ENCODE results near the gene IL1RAPL2.
"Not testable (repeated sequence)": the region's sequence is repeated elsewhere in the genome, so short reads cannot be mapped to it uniquely, and the experiment has no call there.

IL1RAPL2 gene

DNA sequence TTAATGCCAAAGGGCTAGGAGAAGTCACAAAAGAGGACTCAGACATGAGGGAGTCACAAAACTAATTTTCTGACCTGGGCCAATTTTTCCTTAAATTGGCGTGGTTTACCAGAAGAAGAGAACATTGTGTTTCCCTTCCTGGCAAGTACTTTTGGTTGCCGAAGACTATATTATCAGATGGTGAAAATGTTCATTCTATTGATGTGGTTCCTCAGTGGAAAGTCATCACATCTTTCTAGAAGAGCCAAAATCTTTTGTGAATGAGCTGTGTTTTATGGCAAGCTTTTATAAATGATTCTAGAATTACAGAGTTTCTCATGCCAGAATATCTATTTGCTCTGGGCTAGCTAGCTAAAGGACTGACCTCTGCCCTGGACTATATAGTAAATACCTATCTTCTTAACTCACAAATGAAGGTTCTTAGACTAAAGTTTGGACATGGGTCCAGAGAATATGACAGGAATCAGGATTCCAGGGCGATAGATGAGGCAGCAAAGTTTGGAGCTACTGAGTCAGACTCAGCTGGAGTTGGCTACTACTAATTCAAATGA, 288.9 kb downstream of the IL1RAPL2 start:
- DNase-seq, result no peak

DNA sequence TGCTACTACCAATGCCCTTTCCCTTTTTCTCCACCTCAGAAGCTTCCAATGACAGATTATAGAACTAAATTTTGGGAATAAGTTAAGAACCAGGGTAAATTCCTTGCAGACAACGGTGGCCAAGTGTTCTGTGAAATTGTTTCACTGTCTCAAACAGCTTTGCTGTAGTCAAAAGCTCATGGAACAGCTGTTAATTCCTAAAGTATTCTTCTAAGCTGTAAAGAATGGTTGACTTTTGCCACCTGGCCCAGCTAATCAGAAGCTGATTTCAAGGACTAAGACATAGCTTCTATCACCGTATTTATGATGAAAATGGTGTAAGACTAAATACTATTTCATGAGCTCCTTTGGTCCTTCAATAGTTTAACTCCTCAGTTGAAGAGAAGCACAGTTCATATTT, 297.5 kb downstream of the IL1RAPL2 start:
- no peak for DNase-seq

DNA sequence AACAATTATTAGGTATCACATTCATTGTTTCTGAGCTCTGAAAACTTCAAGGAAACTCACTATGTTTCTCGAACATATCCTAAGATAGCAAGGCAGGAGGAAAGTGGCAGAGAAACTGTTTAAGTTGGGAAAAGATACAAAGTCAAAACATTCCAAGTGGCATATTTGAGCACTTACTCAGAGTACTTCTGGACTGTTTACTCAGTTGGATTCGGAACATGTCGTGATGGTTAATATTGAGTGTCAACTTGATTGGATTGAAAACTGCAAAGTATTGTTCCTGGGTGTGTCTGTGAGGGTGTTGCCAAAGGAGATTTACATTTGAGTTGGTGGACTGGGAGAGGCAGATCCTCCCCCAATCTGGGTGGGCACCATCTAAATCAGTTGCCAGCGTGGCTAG, 298.3 kb downstream of the IL1RAPL2 start:
- no peak for DNase-seq

DNA sequence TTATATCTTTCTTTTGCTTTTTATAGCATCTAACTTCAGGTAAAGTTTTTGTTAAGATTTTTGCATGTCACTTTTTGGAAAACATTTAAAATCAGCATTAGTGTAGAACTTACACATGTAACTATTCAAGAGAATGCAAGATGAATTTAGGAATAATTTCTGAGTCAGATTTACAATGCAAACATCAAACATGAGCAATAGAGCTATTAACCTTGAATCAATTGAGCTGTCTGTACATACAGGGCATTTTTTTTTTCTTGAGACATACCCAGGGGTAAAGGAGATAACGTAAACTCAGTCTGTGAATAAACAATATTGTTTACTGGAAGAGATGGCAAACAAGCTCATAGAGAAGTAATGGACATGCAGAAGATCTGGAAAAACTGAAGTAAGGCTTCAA, 311.5 kb downstream of the IL1RAPL2 start:
- no peak for DNase-seq

DNA sequence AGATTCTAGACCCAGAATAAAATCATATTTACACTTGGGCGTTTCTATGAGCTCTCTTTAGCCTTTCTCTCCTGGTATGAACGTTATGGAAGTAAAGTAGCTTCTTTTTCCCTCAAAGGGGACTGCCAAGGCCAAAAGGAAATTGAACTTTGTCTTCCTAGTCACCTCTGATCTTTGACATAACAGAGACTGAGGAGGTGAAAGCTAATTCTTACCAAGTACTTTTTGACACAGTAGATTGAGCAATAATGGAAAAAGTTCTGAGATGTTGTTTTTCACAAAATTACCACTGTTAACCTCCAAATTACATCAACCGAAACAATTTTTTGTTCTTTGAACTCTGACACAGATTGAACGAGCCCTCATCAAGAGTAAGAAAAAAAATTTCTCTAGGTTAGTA, 336.1 kb downstream of the IL1RAPL2 start:
- no peak for DNase-seq

DNA sequence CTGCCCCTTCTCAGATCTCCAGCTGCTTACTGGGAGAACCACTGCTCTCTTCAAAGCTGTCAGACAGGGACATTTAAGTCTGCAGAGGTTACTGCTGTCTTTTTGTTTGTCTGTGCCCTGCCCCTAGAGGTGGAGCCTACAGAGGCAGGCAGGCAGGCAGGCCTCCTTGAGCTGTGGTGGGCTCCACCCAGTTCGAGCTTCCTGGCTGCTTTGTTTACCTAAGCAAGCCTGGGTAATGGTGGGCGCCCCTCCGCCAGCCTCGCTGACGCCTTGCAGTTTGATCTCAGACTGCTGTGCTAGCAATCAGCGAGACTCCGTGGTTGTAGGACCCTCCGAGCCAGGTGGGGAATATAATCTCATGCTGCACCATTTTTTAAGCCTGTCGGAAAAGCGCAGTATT, 343.7 kb downstream of the IL1RAPL2 start:
- not testable (repeated sequence) for DNase-seq

DNA sequence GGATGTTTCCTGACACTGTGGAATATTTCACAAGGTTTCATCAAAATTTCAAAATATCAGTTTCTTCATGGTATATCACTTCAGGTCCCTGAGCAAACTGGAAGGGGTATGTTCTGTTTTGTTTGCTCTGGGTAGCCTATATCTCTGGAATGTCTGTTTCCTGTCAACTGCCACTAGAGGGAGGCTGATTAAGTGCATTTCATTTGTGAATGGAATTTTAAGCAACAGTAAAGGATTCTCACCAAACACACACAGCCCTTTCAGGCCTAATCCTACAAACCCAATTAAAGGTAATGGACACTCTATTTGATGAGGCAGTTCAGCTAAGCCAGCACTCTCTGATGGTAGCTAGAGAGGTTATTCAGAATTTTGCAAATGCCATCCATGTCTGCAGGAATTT, 347.3 kb downstream of the IL1RAPL2 start:
- no peak for DNase-seq

DNA sequence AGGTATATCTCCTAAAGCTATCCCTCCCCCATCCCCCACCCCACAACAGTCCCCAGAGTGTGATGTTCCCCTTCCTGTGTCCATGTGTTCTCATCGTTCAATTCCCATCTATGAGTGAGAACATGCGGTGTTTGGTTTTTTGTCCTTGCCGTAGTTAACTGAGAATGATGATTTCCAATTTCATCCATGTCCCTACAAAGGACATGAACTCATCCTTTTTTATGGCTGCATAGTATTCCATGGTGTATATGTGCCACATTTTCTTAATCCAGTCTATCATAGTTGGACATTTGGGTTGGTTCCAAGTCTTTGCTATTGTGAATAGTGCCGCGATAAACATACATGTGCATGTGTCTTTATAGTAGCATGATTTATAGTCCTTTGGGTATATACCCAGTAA, 348.7 kb downstream of the IL1RAPL2 start:
- DNase-seq, result not testable (repeated sequence)

DNA sequence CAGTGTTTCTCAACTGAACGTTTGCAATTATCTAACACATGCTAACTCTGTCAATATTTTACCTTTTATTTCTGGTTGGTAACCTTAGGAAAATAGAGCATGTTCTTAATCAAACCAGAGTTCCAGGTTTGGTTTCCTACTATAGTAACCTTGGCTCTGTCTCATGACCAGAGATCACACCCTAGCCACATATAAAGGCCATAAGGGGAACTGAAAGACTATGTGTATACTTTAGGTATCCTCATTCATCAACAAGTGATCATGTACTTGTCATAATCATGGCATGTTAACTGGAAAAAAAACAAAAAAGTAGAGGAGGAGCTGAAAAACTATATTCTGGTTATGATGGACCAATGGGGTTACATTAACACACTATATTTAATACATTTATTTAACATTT, 352.1 kb downstream of the IL1RAPL2 start:
- no peak for DNase-seq

DNA sequence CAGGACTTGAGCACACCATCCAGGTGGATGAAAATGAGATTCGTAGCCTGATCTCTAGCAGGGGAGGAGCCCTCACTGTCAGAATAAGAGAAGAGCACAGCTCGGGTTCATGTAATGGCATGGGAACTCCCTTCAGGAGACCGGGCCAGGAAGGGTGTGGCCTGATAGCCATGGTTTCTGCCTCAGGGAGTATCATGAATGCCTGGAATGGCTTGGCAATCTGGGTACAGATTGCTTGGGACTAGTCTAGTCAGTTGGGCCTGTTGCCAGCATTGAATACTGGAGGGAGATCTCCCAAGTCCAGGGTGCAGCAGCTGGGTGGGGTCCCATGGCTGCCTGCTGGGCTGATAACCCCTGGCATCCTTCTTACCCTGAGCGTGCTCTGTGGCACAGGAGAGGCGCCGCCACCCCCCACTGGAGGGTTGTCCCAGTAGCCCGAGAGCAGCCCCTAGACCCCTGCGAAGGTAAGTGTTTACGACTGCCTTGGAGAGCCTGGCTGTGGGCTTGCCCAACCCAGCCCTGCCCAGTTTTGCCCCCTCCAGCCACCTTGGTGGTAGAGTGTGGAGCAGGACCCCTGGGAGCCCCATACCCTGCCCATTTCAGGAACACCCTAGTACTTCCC, 355.7 kb downstream of the IL1RAPL2 start:
- DNase-seq, result peak; percentile 4

DNA sequence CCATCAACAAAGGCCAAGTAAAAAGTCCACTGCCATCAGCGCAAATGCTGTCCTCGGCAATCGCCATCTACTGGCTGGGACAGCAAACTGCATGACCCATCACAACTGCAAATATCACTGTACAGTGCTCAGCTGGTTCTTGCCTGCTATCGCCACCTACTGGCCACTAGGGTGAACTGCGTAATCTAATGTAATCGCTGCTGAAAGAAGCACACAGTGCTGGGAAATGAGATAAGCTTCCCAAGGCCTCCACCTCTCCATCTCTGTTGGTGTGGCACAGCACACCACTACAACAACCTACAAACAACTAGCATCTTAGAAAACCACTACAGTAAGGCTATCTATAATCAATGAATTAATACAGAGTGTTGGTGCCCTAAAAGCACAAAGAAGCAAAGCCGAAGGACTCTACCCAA, 356.2 kb downstream of the IL1RAPL2 start:
- peak; percentile 14 for DNase-seq

DNA sequence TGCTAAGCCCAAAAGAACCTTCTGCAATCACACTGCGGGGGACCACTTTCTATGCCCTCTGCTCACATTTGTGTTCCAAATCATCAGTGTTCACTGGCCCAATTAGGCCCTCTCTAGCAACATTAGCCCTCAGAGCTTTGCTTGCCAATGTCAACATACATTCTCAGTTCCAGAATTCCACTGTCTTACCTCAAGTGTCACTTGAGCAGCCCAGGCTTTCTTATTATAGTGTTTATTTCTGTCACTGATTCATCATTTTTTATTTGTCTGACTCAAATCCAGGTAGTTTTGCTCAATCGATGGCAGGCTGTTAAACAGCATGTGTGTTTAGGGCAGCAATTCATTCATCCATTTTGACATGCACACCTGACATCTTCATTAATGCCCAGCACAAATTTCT, 363.3 kb downstream of the IL1RAPL2 start:
- no peak for DNase-seq

DNA sequence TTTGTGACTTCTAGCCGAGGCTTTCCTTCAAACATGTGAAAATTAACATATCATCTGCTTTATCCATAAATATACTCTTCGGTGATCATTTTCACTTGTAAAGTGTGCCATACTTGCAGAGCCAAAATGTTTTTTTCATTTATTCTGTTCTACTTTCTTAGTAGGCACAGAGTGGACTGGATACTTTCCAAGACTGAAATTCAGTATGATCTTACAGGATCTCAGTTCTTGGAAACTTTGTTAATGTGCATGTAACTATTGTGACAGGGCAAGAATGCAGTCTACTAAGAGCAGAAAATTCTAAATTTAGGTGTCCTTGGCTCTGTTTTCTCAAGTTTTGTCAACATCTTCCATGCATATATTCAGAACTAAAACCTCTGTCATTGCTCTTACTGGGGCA, 369.6 kb downstream of the IL1RAPL2 start:
- no peak for DNase-seq

DNA sequence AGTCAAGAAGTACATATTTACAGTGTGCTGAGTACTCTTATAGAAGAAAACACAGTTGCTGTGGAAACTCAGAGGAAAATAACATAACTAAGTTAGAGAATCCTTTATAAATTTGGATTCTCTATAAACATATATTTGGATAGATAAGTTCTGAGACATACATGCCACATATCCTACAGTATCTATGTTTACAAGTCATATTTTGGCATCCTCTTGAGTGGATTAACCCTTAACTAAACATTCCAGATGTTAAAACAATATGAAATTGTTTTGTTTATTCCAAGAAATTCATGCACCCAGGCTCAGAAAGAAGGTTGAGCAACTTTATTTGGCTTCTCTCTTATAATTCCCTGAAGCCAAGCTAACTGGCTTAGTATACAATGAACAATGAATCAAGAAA, 387.3 kb downstream of the IL1RAPL2 start:
- no peak for DNase-seq

DNA sequence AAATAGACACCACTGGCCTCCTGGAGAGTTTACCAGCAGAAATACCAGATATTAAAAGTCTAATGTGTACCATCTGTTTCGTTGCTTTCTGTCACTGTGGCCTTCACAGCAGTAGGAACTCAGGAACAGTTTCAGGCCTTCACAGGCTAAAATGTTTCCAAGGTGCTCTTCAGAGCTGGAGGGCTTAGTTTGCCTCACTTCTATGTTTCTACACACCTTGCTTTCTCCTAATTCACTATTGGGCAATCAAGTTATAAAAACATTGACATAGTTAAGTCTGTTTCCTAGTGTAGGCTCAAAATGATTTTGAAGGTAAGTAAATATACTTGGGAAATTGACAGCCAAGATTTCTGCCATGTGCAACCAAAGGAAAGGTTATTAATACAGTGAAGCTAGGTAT, 395.9 kb downstream of the IL1RAPL2 start:
- DNase-seq, result no peak

DNA sequence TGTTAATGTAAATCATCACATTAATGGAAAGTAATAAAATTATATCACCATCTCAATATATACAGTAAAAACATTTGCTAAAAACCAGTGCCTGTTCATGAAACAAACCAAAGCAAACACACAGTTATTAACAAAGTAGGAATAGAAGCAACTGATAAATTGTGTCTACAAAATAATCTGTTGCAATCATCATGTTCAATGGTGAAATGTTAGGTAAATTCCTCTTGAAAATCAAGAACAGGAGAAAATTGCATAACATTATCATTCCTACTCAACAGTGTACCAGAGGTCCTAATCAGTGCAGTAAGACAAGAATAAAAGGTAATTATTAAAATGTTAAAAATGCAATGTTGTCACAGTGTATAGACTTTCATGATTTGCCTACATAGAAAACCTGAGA, 402.2 kb downstream of the IL1RAPL2 start:
- DNase-seq, result no peak

DNA sequence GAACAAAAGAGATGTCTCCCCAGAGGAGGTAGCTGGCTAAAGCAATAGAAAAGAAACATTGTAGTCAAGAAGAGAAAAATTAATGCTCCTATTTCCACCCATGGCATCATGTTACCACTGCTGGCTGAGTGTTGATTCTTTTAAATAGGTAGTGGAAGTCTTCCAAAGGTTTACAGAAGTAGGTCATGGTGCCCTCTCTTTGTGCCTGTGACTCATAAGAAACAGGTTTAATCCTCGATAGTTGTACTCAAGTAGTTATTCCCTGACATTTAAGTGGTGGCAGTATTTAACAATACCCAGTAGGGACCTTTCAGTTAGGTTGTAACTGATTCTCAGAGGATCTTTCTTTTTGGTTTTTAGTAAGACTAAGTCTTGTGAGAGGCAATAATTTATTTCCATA, 406.7 kb downstream of the IL1RAPL2 start:
- no peak for DNase-seq

DNA sequence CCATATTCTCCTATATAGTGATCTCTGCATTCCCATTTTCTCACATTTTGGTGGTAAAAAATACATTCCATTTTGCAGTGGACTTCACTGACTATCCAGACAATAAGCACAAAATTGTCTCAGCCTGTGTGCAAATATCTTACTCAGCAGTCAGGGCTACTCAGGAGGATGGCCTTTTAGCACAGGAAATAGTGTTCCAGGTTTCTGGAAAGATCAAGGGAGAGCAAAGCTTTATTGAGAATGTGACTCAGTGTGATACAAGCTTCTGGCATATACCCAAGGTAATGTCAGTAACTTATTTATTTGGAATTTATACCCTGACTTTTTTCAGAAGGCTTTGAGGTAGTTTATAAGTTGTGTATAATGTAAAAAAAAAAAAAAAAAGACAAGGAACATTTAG, 421.1 kb downstream of the IL1RAPL2 start:
- DNase-seq, result no peak

DNA sequence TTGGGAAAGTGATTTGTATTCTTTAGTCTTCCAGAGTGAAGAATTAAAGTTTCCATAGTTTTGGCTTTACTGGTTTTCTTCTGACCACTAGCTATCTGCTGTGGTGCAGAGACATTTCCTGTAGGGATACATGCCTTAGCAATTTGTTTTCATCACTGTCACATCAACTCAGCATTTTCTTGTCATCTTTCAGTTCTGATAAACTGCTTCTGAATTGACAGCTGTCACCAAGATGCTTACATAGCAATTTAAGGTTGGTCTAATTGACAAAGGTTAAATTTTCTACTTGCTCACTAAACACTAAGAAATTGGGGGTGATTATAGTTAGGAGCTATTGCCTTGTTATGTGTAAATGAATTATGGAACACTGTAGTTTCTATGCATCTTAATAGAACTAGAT, 422.0 kb downstream of the IL1RAPL2 start:
- DNase-seq, result no peak

DNA sequence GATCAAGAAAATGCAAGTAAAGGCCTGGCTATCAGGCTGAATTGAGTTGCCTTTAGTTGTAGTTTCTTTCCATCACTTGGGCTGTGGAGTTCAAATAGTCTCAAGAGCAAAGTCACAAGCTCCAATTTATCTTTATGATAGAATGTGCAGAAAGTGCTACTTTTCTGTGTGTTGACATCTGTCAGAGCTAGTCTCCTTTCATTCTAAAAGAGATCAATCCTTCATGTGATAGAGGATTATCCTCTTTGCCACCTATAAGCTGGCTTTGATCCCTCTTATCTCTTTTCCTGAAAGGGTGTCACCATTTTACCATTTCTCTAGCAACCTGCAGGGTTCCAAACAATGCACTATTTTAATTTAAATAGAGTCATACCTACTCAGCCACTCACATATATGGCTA, 429.5 kb downstream of the IL1RAPL2 start:
- no peak for DNase-seq

DNA sequence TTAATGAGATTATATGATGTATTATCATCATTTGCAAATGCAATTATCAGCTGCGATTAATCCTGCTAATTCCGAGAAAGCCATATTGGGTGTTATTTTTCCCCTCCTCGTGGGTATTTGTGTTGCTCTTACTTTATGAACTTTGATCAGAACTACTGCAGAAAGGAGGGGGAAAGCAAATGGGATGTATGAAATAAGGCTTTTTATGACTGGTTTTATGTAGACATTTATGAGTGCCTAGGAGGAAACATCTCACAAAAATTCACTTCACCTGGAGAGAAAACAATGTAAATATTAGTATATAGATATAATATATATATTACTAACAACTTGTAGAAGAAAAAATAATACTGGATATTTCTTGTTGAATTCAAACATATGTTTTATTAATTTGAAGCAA, 440.1 kb downstream of the IL1RAPL2 start:
- DNase-seq, result no peak

DNA sequence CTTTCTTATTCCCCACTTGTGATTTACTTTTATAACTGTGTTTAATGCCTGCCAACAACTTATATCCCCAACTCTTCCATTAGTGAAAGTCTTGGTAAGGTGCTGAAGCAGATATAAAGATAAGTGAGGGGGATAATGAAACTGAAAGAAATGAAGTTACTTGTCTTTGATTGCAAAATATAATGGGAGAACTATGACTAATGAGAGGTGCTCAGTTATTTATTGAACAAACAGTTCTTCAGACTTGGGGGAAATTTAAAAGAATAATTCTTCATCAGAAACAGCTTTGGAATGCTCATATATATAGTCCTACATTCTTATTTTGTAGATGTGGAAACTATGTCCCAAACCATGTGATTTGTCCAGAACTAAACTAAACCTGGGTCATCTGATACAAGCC, 441.0 kb downstream of the IL1RAPL2 start:
- DNase-seq, result no peak

DNA sequence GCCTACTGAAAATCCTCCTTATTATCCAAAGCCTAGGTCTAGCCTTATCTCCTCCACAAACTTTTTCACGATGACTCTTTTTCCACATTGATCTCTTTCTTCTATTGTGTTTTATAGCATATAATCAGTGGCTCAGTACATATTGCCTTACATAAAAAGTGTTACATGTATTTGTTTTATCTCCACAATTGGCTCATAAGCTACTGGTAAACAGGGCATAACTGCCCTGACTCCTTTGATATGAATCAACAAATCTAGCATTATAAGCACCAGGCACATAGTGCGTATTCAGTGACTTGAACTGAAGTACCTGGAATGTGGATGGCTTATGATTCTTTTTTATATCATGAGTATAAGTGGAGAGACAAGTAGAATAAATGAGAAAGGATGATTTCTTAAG, 447.7 kb downstream of the IL1RAPL2 start:
- DNase-seq, result no peak

DNA sequence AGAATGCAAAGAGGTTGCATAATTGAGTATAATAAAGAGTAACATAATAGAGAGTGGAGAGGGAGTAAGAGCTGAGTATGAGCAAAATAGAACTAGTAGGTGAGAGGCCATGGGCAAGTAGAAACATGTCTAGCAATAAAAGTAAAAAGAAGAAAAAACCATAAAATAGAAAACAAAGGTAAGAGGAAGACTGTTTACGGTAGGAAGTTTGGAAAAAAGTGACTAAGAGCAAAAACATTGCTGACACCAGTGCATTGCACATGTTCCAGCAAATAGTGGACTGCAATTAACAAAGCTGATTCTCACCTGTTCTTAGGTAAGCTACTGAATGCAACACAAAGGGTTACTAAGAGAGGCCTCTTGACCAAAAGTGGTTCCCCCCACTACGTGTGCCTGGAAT, 451.6 kb downstream of the IL1RAPL2 start:
- no peak for DNase-seq

DNA sequence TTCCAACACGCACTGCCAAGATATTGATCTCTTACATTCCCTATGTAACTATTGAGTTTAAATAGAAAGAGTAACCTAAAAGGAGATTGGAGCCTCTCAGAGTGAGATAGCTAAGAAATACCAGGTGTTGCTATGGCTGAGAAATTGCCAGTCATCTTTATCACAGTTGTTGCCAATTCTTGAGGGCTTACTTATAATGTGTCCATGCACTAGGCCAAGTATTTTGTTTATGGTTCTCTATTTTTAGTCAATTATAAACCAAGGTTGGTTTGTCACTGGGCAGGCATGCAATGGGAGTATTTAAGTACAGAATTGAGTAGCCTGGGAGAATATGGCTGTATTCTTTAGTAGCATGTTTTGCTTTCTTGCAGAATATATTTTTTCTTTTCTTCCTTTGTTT, 452.9 kb downstream of the IL1RAPL2 start:
- no peak for DNase-seq

All from right kidney (tissue), 1 donor.